HepG2 (cell line): Measurements from ENCODE around the gene MAPK13. TPM values are rescaled to one million over a fixed set of nuclear protein-coding genes. Genes with fewer than 3 reads are reported as not detected.

Source experiments
- BHLHE40 ChIP-seq: IDR thresholded peaks from 2 replicates; pipeline ENCODE4 v1.6.1; 2011; ENCODE audit warnings: low read length, improper control_type of control experiment
- FOXM1 ChIP-seq: sonication (generic); formaldehyde crosslinking; IDR thresholded peaks from 2 replicates; pipeline ENCODE4 v1.5.0; 2020; ENCODE audit warnings: missing genetic modification reagents
- IKZF1 ChIP-seq: fragments of 450-650 bp; IDR thresholded peaks from 2 replicates; pipeline ENCODE4 v1.7.1; 2016
- NFAT5 ChIP-seq: sonication (generic); formaldehyde crosslinking; IDR thresholded peaks from 2 replicates; pipeline ENCODE4 v1.4.0; 2020; ENCODE audit warnings: missing genetic modification reagents
- ZHX1 ChIP-seq: sonication (generic); formaldehyde crosslinking; IDR thresholded peaks from 2 replicates; pipeline ENCODE4 v1.8.1; 2022; ENCODE audit warnings: low read depth, mild to moderate bottlenecking, missing genetic modification reagents
- ZNF142 ChIP-seq: sonication (generic); formaldehyde crosslinking; IDR thresholded peaks from 2 replicates; pipeline ENCODE4 v1.4.0; 2020; ENCODE audit warnings: missing genetic modification reagents
- ZNF484 ChIP-seq: sonication (generic); formaldehyde crosslinking; IDR thresholded peaks from 2 replicates; pipeline ENCODE4 v1.5.1; 2020; ENCODE audit warnings: mild to moderate bottlenecking, low read depth, missing genetic modification reagents, borderline replicate concordance
- ZNF496 ChIP-seq: sonication (generic); formaldehyde crosslinking; IDR thresholded peaks from 2 replicates; pipeline ENCODE4 v1.8.1; 2023; ENCODE audit warnings: mild to moderate bottlenecking, moderate library complexity, missing genetic modification reagents; ENCODE audit not compliant: insufficient replicate concordance
- ZNF788 ChIP-seq: sonication (generic); formaldehyde crosslinking; IDR thresholded peaks from 2 replicates; pipeline ENCODE4 v1.5.0; 2020; ENCODE audit warnings: mild to moderate bottlenecking, missing genetic modification reagents, borderline replicate concordance
- polyA plus RNA-seq, 8 experiments: library from polyadenylated mRNA; depleted of rRNA in 3 of 8; stranded (reverse) in 7 of 8; unstranded in 1 of 8; fragments of >200 nt; fragmentation: Illumina TruSeq in 4 of 8; extraction: Trizol in 4 of 8; gene quantifications; 2 replicates each; pipeline versions ENCODE4 v1.2.1 to v1.2.3, GENCODE V29; 2011 to 2016; ENCODE audit warnings: low read depth in 4 of 8, missing spikeins in 1 of 8, mixed read lengths in 1 of 8; ENCODE audit not compliant: insufficient read depth in 1 of 8
- total RNA-seq, 5 experiments: library from RNA; depleted of rRNA; stranded (reverse); fragments of >200 nt; fragmentation: Illumina TruSeq; extraction: Trizol; gene quantifications; 2 replicates each; pipeline ENCODE4 v1.2.3, GENCODE V29; 2016; ENCODE audit warnings: low read depth in 1 of 5

Gene MAPK13
- total and polyA plus RNA-seq, 2 of the 13 experiments (the other 11 are each of a cell fraction or from before 2014, with no cell fraction given): 12.7 to 43.4 TPM

GRCh38 chr6:36116066-36116864 lies 14.0 kb upstream of the MAPK13 start (continued):
- TF ChIP-seq ZNF142 (CRISPR knock-in tag) (no peak), ZNF484 (CRISPR knock-in tag) (no peak), FOXM1 (CRISPR knock-in tag) (no peak), ZNF496 (no peak), IKZF1 (no peak), ZHX1 (CRISPR knock-in tag) (no peak), NFAT5 (no peak), BHLHE40 (no peak), ZNF788 (CRISPR knock-in tag) (no peak)
